ENCODE measurements around the gene CDYL.

The CDYL gene

DNA sequence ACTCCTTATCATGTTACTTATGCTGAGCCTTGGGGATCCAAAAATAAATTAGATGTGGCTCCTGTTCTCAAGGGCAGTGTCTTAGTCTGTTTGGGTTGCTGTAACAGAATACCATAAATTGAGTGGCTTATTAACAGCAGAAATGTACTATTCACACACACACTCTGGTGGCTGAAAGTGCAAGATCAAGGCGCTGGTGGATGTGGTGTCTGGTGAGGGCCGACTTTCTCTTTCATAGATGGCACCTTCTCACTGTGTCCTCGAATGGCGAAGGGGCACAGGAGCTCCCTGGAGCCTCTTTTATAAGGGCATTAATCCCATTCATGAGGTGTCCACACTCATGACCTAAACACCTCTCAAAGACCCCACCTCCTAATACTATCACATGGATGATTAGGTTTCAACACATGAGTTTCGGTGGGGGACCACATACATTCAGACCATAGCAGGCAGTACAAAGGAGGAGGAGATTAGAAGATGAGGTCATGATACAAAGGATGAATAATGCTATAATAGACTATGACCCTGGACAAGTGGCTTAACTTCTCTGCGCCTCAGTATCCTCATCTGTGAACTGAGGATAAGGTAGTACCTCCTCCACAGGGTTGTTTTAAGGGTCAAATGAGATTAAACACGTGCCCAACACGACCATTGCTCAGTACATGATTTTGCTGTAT lies 193.5 kb downstream of the CDYL start:
- Mint-ChIP-seq H3K4me1 (peaks cover 4% of the 10 kb centered on the region), H3K27me3 (peaks cover 48% of the 10 kb centered on the region), H3K27ac (ENCODE audit: low read depth) (peak overlapping the region; percentile 15), H3K4me3 (no peak overlapping the region), H3K9me3 (no peaks in the 10 kb centered on the region), H3K36me3 (ENCODE audit: insufficient read depth) (no peaks in the 10 kb centered on the region)
- DNase-seq (ENCODE audit: low spot score in 2 of 2) (no peak), ATAC-seq (replicated peaks; ENCODE audit: extremely low read depth, poor library complexity, severe bottlenecking) (no peak)

GRCh38 chr6:4970739-4971395 lies 194.7 kb downstream of the CDYL start:
- no peak for DNase-seq (ENCODE audit: low spot score in 2 of 2)
- no peaks in the 10 kb centered on the region for H3K9me3 Mint-ChIP-seq
- H3K27me3 Mint-ChIP-seq: peaks cover 42% of the 10 kb centered on the region
- H3K36me3 Mint-ChIP-seq (ENCODE audit: insufficient read depth): no peaks in the 10 kb centered on the region
- no peak overlapping the region for H3K4me3 Mint-ChIP-seq
- H3K27ac Mint-ChIP-seq (ENCODE audit: low read depth): no peak overlapping the region
- peaks cover 4% of the 10 kb centered on the region for H3K4me1 Mint-ChIP-seq
- ATAC-seq (replicated peaks; ENCODE audit: extremely low read depth, poor library complexity, severe bottlenecking): no peak

DNA sequence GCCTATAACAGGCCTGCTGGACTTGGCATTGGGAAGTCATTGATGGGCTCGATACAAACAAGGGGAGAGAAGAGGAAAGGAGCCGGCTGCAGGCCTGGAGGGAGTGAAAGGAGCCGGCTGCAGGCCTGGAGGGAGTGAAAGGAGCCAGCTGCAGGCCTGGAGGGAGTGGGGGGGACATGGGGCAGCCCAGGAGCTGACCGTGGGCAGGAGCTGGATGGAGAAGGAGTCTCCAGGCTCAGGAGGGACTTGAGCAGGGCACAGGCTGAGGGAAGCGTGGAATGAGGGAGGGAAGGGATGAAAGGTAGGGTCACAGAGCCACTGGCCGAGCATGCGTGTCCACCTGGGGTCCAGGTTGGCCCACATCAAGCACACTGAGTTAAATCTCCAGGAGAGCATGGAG lies 195.6 kb downstream of the CDYL start:
- Mint-ChIP-seq H3K9me3 (peaks cover 8% of the 10 kb centered on the region), H3K27ac (ENCODE audit: low read depth) (no peak overlapping the region), H3K36me3 (ENCODE audit: insufficient read depth) (no peaks in the 10 kb centered on the region), H3K4me3 (no peak overlapping the region), H3K4me1 (peaks cover 4% of the 10 kb centered on the region), H3K27me3 (peaks cover 45% of the 10 kb centered on the region)
- no peak for ATAC-seq (replicated peaks; ENCODE audit: extremely low read depth, poor library complexity, severe bottlenecking)
- DNase-seq (ENCODE audit: low spot score in 2 of 2): no peak

- peaks cover 51% of the 10 kb centered on the region for H3K27me3 Mint-ChIP-seq
- peaks cover 11% of the 10 kb centered on the region for H3K9me3 Mint-ChIP-seq
- DNase-seq (ENCODE audit: low spot score in 2 of 2) (no peak), ATAC-seq (replicated peaks; ENCODE audit: extremely low read depth, poor library complexity, severe bottlenecking) (no peak)
- H3K36me3 Mint-ChIP-seq (ENCODE audit: insufficient read depth): no peaks in the 10 kb centered on the region
- H3K4me3 Mint-ChIP-seq: no peak overlapping the region
- peaks cover 4% of the 10 kb centered on the region for H3K4me1 Mint-ChIP-seq
- no peak overlapping the region for H3K27ac Mint-ChIP-seq (ENCODE audit: low read depth)
Measured at GRCh38 chr6:4972438-4972837, 196.2 kb downstream of the CDYL start.

- H3K27ac Mint-ChIP-seq (ENCODE audit: low read depth): no peak overlapping the region
- H3K36me3 Mint-ChIP-seq (ENCODE audit: insufficient read depth): no peaks in the 10 kb centered on the region
- DNase-seq (ENCODE audit: low spot score in 2 of 2): no peak
- peaks cover 13% of the 10 kb centered on the region for H3K9me3 Mint-ChIP-seq
- no peak for ATAC-seq (replicated peaks; ENCODE audit: extremely low read depth, poor library complexity, severe bottlenecking)
- H3K4me3 Mint-ChIP-seq: no peak overlapping the region
- peaks cover 58% of the 10 kb centered on the region for H3K27me3 Mint-ChIP-seq
- peaks cover 4% of the 10 kb centered on the region for H3K4me1 Mint-ChIP-seq
Measured at GRCh38 chr6:4973415-4973814, 197.2 kb downstream of the CDYL start.

- ATAC-seq (replicated peaks; ENCODE audit: extremely low read depth, poor library complexity, severe bottlenecking) (no peak), DNase-seq (ENCODE audit: low spot score in 2 of 2) (no peak)
- Mint-ChIP-seq H3K4me3 (no peak overlapping the region), H3K27me3 (peaks cover 58% of the 10 kb centered on the region), H3K36me3 (ENCODE audit: insufficient read depth) (no peaks in the 10 kb centered on the region), H3K4me1 (peaks cover 4% of the 10 kb centered on the region), H3K9me3 (peaks cover 16% of the 10 kb centered on the region), H3K27ac (ENCODE audit: low read depth) (no peak overlapping the region)
Measured at GRCh38 chr6:4973982-4974745, 198.0 kb downstream of the CDYL start.

DNA sequence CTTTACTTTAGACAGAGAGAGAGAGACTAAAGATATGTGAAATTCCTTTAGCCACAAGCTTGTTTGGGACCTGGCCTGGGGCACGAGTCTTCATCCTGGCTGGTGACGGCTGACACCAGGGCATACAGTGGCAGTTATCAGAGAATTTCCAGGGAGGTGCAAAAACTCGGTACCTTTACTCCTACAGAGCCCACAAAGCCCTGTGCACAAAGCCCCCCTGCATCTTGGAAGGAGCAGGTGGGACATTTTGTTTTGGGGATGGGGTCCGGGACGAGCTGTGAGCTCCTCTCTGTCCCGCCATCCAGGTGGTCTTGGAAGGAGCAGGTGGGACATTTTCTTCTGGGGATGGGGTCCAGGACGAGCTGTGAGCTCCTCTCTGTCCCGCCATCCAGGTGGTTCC lies 198.8 kb downstream of the CDYL start:
- peaks cover 21% of the 10 kb centered on the region for H3K9me3 Mint-ChIP-seq
- peaks cover 55% of the 10 kb centered on the region for H3K27me3 Mint-ChIP-seq
- no peak for DNase-seq (ENCODE audit: low spot score in 2 of 2)
- no peak for ATAC-seq (replicated peaks; ENCODE audit: extremely low read depth, poor library complexity, severe bottlenecking)
- no peak overlapping the region for H3K4me3 Mint-ChIP-seq
- H3K27ac Mint-ChIP-seq (ENCODE audit: low read depth): no peak overlapping the region
- no peaks in the 10 kb centered on the region for H3K36me3 Mint-ChIP-seq (ENCODE audit: insufficient read depth)
- peaks cover 4% of the 10 kb centered on the region for H3K4me1 Mint-ChIP-seq

DNA sequence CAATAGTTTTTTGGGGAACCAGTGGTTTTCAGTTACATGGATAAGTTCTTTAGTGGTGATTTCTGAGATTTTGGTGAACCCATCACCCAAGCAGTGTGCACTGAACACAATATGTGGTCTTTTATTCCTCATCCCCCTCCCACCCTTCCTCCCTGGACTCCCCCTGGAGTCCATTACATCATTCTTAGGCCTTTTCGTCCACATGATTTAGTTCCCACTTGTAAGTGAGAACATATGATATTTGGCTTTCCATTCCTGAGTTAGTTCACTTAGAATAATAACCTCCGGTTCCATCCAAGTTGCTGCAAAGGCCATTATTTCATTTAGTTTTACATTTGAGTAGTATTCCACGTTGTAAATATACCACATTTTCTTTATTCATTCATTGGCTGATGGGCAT lies 199.3 kb downstream of the CDYL start:
- Mint-ChIP-seq H3K27me3 (peaks cover 50% of the 10 kb centered on the region), H3K36me3 (ENCODE audit: insufficient read depth) (no peaks in the 10 kb centered on the region), H3K4me3 (no peak overlapping the region), H3K9me3 (peaks cover 21% of the 10 kb centered on the region), H3K27ac (ENCODE audit: low read depth) (no peak overlapping the region), H3K4me1 (peaks cover 4% of the 10 kb centered on the region)
- ATAC-seq (replicated peaks; ENCODE audit: extremely low read depth, poor library complexity, severe bottlenecking) (no peak), DNase-seq (ENCODE audit: low spot score in 2 of 2) (no peak)

DNA sequence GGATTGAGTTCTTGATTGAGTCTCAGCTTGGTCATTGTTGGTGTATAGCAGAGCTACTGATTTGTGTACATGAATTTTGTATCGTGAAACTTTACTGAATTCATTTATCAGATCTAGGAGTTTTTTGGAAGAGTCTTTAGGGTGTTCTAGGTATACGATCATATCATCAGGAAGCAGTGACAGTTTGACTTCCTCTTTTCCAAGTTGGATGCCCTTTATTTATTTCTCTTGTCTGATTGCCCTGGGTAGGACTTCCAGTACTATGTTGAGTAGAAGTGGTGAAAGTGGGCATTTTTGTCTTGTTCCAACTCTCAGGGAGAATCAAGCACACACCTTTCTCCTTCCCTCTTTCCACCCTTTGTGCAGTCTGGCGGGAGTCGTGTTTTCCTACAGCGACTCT lies 201.3 kb downstream of the CDYL start:
- no peak for ATAC-seq (replicated peaks; ENCODE audit: extremely low read depth, poor library complexity, severe bottlenecking)
- H3K4me1 Mint-ChIP-seq: no peaks in the 10 kb centered on the region
- H3K36me3 Mint-ChIP-seq (ENCODE audit: insufficient read depth): no peaks in the 10 kb centered on the region
- H3K27ac Mint-ChIP-seq (ENCODE audit: low read depth): no peak overlapping the region
- peaks cover 32% of the 10 kb centered on the region for H3K27me3 Mint-ChIP-seq
- DNase-seq (ENCODE audit: low spot score in 2 of 2): no peak
- H3K9me3 Mint-ChIP-seq: peaks cover 21% of the 10 kb centered on the region
- H3K4me3 Mint-ChIP-seq: no peak overlapping the region

DNA sequence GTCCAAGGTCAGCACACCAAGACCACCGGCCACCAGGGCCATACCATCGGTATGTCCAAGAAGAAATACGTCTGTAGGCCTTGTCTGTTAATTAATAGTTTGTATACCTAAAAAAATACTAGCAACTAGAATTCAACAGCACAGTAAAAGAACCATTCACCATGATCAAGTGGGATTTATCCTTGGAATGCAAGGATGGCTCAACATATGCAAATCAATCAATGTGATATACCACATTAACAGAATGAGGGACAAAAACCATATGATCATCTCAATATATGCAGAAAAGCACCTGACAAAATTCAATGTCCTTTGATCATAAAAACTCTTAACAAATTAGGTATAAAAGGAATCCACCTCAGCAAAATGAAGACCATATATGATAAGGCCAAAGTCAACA lies 203.2 kb downstream of the CDYL start:
- Mint-ChIP-seq H3K4me1 (no peaks in the 10 kb centered on the region), H3K27me3 (peaks cover 45% of the 10 kb centered on the region), H3K36me3 (ENCODE audit: insufficient read depth) (no peaks in the 10 kb centered on the region), H3K4me3 (no peak overlapping the region), H3K9me3 (peaks cover 21% of the 10 kb centered on the region), H3K27ac (ENCODE audit: low read depth) (no peak overlapping the region)
- ATAC-seq (replicated peaks; ENCODE audit: extremely low read depth, poor library complexity, severe bottlenecking): no peak
- DNase-seq (ENCODE audit: low spot score in 2 of 2): no peak

- Mint-ChIP-seq H3K4me1 (no peaks in the 10 kb centered on the region), H3K36me3 (ENCODE audit: insufficient read depth) (no peaks in the 10 kb centered on the region), H3K27me3 (peaks cover 46% of the 10 kb centered on the region), H3K27ac (ENCODE audit: low read depth) (no peak overlapping the region), H3K9me3 (peaks cover 14% of the 10 kb centered on the region), H3K4me3 (no peak overlapping the region)
- ATAC-seq (replicated peaks; ENCODE audit: extremely low read depth, poor library complexity, severe bottlenecking) (no peak), DNase-seq (ENCODE audit: low spot score in 2 of 2) (no peak)
Measured at GRCh38 chr6:4981761-4982160, 205.6 kb downstream of the CDYL start.

DNA sequence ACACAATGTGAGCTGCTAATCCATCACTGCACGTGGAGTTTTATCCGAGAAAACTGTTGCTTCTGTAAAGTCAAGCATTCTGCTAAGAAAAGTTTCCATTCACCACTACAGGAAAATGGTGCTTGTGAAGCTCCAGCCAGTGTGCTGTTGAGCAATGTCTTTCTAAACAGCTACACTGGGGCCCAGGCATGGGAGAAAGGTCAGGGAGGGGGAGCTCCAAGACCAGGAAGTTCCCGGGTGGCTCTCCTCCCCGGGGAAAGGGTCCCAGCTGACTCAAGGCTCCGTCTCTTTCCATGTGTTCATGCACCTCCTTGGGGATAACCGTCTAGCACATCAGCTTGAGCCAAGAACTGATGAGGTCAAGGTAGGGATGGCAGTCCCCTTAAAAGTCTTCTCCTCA lies 207.1 kb downstream of the CDYL start:
- H3K9me3 Mint-ChIP-seq: peaks cover 9% of the 10 kb centered on the region
- DNase-seq (ENCODE audit: low spot score in 2 of 2) (no peak), ATAC-seq (replicated peaks; ENCODE audit: extremely low read depth, poor library complexity, severe bottlenecking) (no peak)
- H3K36me3 Mint-ChIP-seq (ENCODE audit: insufficient read depth): no peaks in the 10 kb centered on the region
- H3K27me3 Mint-ChIP-seq: peaks cover 32% of the 10 kb centered on the region
- H3K4me1 Mint-ChIP-seq: no peaks in the 10 kb centered on the region
- no peak overlapping the region for H3K4me3 Mint-ChIP-seq
- H3K27ac Mint-ChIP-seq (ENCODE audit: low read depth): no peak overlapping the region

DNA sequence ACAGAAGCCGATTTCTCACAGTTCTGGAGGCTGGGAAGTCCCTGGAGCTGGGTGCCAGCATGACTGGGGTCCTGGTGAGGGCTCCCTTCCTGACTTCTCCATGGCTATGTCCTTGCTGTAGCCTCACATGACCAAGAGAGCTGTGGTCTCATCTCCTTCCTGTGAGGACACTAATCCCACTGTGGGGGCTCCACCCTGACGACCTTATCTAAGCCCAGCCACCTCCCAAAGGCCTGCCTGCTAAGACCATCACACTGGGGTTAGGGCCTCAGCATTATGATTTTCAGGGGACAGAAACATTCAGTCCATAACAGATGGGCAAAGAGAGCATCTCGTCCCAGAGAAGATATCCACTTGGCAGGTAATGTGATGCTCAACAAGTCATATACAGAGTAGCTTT lies 210.8 kb downstream of the CDYL start:
- Mint-ChIP-seq H3K36me3 (ENCODE audit: insufficient read depth) (no peaks in the 10 kb centered on the region), H3K4me1 (no peaks in the 10 kb centered on the region), H3K9me3 (no peaks in the 10 kb centered on the region), H3K27me3 (peaks cover 32% of the 10 kb centered on the region), H3K27ac (ENCODE audit: low read depth) (no peak overlapping the region), H3K4me3 (no peak overlapping the region)
- DNase-seq (ENCODE audit: low spot score in 2 of 2) (no peak), ATAC-seq (replicated peaks; ENCODE audit: extremely low read depth, poor library complexity, severe bottlenecking) (no peak)
